NCI-H2196 (cell line): ENCODE data around the gene LYST.
"Not testable (repeated sequence)": the region's sequence is repeated elsewhere in the genome, so short reads cannot be mapped to it uniquely, and the experiment has no call there.

Source experiments
- DNase-seq: peaks from one replicate; lab custom pipeline; 2025; ENCODE audit not compliant: unreplicated experiment; lab: John Stamatoyannopoulos, UW

LYST gene

DNA sequence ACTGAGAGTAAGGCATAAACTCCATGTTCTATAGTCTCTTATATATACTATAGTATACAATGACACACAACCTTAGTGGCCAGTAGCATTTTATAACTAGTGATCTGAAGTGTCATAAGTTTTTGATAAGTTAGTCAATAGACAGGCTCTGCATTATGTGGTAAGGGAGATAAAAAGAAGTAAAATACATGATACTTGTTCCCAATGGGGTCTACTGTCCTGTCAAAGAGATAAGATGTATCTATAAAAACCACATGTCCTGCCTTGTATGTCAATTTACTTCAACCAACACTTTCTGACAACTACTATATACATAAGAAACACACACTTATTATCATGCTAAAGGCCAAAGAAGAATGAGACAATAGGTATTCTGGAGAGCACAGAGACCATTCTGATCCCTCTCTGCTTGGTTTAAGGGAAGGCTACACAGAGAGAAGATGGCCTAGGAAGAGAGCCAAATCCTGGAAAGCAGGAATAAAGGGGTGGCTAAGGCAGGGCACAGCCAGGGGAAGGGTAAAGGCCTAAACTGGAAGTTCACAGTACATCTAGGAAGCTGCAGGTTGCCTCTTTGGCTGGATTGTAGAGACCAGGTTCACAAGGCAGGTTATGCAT is 91.4 kb downstream of the LYST start:
- DNase-seq, result no peak

GRCh38 chr1:235767795-235768194 is 98.9 kb downstream of the LYST start:
- no peak for DNase-seq

- no peak for DNase-seq
Measured at GRCh38 chr1:235766794-235767285, 99.9 kb downstream of the LYST start.

GRCh38 chr1:235763962-235764361 is 102.7 kb downstream of the LYST start:
- no peak for DNase-seq

- DNase-seq, result no peak
Measured at GRCh38 chr1:235759336-235759735, 107.4 kb downstream of the LYST start.

- peak; percentile 31 for DNase-seq
Measured at GRCh38 chr1:235758931-235759330, 107.8 kb downstream of the LYST start.

DNA sequence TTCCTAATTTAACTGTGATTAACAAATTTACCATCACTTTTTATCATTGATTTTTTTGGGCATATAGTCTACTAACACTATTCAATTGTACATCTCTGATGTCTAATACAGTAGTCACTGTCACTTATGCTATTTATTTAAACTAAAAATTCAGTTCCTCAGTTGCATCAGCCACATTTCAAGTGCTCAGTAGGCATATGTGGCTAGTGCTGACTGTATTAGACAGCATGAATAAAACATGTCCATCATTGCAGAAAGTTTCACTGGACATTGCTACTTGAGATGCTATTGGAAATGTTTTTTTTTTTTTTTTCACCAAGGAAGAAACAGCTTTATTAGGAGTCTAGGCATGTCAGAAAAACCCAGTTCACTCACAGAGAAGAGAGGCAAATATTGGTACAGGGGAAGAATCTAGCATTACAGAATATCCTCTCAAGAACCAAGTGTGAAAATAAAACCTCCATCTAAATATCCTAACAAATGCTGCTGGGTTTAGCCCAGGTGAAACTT is 109.1 kb downstream of the LYST start:
- DNase-seq, result no peak

GRCh38 chr1:235754186-235754585 is 112.5 kb downstream of the LYST start:
- DNase-seq, result not testable (repeated sequence)

- no peak for DNase-seq
Measured at GRCh38 chr1:235749755-235750300, 116.9 kb downstream of the LYST start.

- DNase-seq, result no peak
Measured at GRCh38 chr1:235748747-235749146, 118.0 kb downstream of the LYST start.

DNA sequence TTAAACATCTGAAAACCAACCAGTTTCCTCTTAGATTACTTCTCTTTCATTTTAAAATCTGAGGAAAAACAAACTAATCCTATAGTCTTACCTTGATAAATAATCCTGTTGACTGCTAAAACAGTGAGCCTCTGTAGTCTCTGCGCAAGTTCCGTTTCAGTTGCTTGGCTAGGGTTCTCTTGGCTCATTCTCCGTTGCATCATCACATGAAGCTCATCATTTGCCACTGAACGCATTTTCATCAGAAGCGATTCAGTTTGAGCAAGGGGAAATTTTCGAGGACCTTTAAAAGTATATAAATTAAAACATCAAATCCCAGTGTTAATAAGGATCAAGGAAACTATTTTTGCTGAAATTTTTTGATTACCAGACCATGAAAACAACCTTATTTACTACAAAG is 120.5 kb downstream of the LYST start:
- DNase-seq, result no peak

- no peak for DNase-seq
Measured at GRCh38 chr1:235745503-235746136, 121.1 kb downstream of the LYST start.

DNA sequence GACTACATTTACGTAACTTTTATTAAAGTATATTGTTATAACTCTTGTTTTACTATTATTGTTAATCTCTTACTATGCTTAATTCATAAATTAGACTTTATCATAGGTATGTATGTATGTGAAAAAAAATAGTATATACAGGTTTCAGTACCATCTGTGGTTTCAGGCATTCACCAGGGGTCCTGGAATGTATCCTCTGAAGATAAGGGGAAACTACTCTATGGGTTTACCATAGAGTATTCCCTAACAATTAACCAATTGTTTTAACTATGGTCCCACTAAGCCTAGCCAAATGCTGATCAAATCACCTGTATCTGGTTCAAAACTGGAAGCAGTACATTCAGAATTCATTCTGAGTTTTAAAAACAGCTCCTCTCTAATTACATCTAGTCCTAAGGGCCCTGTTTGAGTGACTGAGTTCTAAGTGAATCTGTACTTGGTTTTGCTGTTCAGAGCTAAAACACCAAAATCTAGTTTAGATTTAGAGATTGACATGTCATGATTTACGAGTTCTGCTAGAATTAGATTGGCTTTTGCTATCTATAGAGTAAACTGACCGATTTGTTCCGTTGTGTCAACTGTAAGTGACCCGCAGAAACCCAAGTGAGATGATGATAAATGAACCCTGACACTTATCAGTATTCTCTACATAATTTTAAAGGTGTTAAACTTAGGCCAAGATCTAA is 123.6 kb downstream of the LYST start:
- DNase-seq, result no peak

DNA sequence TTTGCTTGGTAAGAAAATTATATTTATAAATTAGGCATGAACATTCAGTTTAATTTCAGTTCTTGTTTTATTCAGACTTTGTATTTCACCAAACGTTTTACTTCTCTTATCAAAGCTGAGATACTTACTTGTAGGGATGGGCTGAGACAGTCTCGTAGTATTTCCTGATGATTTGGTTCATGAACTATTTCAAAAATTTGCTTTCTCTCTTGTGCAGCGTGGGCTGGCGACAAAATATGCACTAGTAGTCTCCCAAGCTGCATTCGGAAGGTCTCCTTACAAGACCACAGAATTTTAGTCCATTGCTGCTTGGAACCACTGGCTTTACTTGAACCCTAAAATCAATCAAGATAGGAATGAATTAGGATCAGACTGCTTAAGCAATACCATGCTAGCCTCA is 125.4 kb downstream of the LYST start:
- no peak for DNase-seq

DNA sequence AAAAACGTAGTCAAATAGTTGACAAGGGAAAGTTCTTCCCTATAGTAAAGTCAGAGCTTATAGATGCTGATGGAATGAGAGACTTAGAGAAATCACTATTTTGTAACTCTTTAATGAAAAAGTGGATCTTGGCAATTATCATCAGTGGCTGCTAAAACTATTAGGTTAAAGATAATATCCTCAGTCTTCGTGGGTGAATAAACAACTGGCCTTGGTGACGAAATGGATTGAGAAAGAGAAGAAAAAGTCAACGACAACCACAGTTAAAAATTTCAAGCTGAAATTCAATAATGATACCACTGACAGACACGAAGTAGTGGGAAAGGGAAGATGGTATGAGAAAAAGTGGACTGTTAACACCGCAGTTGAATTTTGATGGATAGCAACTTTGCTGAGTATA is 127.1 kb downstream of the LYST start:
- DNase-seq, result no peak

- DNase-seq, result no peak
Measured at GRCh38 chr1:235739124-235739523, 127.6 kb downstream of the LYST start.

- DNase-seq, result no peak
Measured at GRCh38 chr1:235737751-235738150, 129.0 kb downstream of the LYST start.

GRCh38 chr1:235736263-235736662 is 130.4 kb downstream of the LYST start:
- no peak for DNase-seq

GRCh38 chr1:235735621-235736020 is 131.1 kb downstream of the LYST start:
- no peak for DNase-seq

DNA sequence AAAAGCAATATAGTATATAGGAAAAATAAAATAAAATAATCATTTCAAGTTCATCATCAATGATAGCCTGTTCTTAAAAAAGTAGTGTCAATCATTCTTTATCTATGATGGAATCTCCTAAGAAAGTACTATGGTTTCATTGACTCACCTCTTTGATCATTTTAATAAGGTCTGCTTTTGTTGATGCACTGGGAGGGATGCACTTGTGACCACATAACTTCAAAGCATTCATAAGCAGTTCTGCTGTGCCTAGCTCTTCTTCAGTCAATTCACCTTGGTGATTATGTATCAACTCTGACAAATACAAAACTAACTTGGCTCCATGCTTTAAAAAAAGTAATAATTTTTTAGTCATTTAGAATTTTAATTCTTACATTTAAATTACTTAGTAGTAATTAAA is 132.4 kb downstream of the LYST start:
- no peak for DNase-seq

DNA sequence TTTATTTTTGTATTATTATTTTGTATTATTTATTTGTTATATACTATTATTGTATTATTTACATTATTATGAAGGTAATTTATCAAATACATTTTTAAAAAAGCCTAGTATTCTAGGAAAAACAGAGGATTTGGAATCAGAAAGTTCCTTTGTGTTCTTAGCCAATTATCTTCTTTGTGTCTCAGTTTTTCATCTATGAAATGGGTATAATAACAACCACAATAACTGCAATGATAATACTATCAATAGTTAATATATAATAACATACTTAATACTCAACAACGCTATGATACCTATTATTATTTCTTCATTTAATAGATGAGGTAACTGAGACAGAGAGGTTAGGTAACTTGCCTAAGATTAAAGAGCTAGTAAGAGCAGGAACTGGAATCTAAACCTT is 136.7 kb downstream of the LYST start:
- no peak for DNase-seq

- DNase-seq, result no peak
Measured at GRCh38 chr1:235726557-235726956, 140.1 kb downstream of the LYST start.
